K562 (cell line): Measurements from ENCODE around the gene SOX15. TPM values are rescaled to one million over a fixed set of nuclear protein-coding genes. Genes with fewer than 3 reads are reported as not detected.

Experiments
- ARID3B ChIP-seq: fragments of 250-450 bp; sonication (Bioruptor Pico); IDR thresholded peaks from 2 replicates; pipeline ENCODE4 v1.4.0; 2020; ENCODE audit warnings: borderline replicate concordance
- NR4A1 ChIP-seq, 2 experiments: fragments of 250-450 bp in 1 of 2; fragments of 450-650 bp in 1 of 2; sonication (Bioruptor Pico) in 1 of 2; IDR thresholded peaks; 2 replicates each; pipeline versions ENCODE4 v1.4.0 to v1.6.1; 2016 to 2020; ENCODE audit warnings: mild to moderate bottlenecking in 2 of 2, missing compliant biosample characterization in 1 of 2, missing genetic modification characterization in 1 of 2, moderate library complexity in 1 of 2
- RBFOX2 ChIP-seq: fragments of 200-400 bp; formaldehyde crosslinking; IDR thresholded peaks from 2 replicates; pipeline ENCODE4 v1.6.1; 2017; ENCODE audit warnings: low read depth, mild to moderate bottlenecking, low read length, moderate library complexity
- RBM39 ChIP-seq: fragments of 200-400 bp; formaldehyde crosslinking; optimal IDR thresholded peaks from 2 replicates; pipeline ENCODE3; 2018; ENCODE audit warnings: low read depth, low read length
- SMAD4 ChIP-seq: fragments of 250-450 bp; sonication (Bioruptor Pico); conservative IDR thresholded peaks from 2 replicates; pipeline ENCODE4 v1.8.0; 2021; ENCODE audit warnings: inconsistent platforms, mild to moderate bottlenecking, moderate library complexity
- SP2 ChIP-seq: IDR thresholded peaks from 2 replicates; pipeline ENCODE4 v1.6.1; 2011; ENCODE audit warnings: mild to moderate bottlenecking, low read depth, low read length, moderate library complexity; ENCODE audit not compliant: poor library complexity, severe bottlenecking; ENCODE audit errors: extremely low read depth
- THAP12 ChIP-seq: fragments of 250-450 bp; sonication (Bioruptor Pico); IDR thresholded peaks from 2 replicates; pipeline ENCODE4 v1.9.0; 2021; ENCODE audit warnings: mild to moderate bottlenecking, inconsistent platforms
- ZBTB33 ChIP-seq: sonication (generic); formaldehyde crosslinking; IDR thresholded peaks from 2 replicates; pipeline ENCODE4 v1.8.1; 2023; ENCODE audit warnings: mild to moderate bottlenecking, missing genetic modification reagents
- ZNF584 ChIP-seq: fragments of 200-800 bp; sonication (Bioruptor generic); IDR thresholded peaks from 2 replicates; pipeline ENCODE4 v1.6.1; 2016; ENCODE audit warnings: low read depth, mild to moderate bottlenecking, missing genetic modification characterization, missing compliant biosample characterization
- ZNF740 ChIP-seq, 3 experiments: fragments of 200-800 bp in 1 of 3; sonication (Bioruptor generic) in 1 of 3; sonication (generic) in 1 of 3; formaldehyde crosslinking in 1 of 3; IDR thresholded peaks; 2 replicates each; pipeline versions ENCODE4 v1.6.1 to v1.8.0; 2016 to 2022; ENCODE audit warnings: mild to moderate bottlenecking in 2 of 3, missing compliant biosample characterization in 2 of 3, missing genetic modification characterization in 2 of 3, missing genetic modification reagents in 1 of 3
- polyA plus RNA-seq, 8 experiments: library from polyadenylated mRNA; depleted of rRNA in 4 of 8; stranded (reverse) in 5 of 8; unstranded in 3 of 8; fragments of >200 nt; fragmentation: Nextera tagmentation in 2 of 8; fragmentation: Illumina TruSeq in 1 of 8; extraction: Ambion mirVana in 2 of 8; extraction: Trizol in 1 of 8; gene quantifications; 2 replicates each; pipeline versions ENCODE4 v1.2.1 to v1.2.3, GENCODE V29; 2011 to 2014; ENCODE audit warnings: inconsistent platforms in 1 of 8, missing spikeins in 1 of 8
- total RNA-seq, 7 experiments: library from RNA; depleted of rRNA in 6 of 7; stranded (reverse); fragments of >200 nt in 6 of 7; fragmentation: Illumina TruSeq in 2 of 7; extraction: Trizol in 2 of 7; gene quantifications; 2 replicates each; pipeline versions ENCODE4 v1.2.1 to v1.2.3, GENCODE V29; 2011 to 2021; ENCODE audit warnings: low replicate concordance in 1 of 7

The SOX15 gene
- total and polyA plus RNA-seq, 9 of the 15 experiments (the other 6 are each of a cell fraction or from before 2014, with no cell fraction given) = 0.07 to 0.33 (median 0.19) TPM; not detected in 5

GRCh38 chr17:7589204-7589868 lies 558 bp downstream of the SOX15 start (continued):
- TF ChIP-seq THAP12 (CRISPR knock-in tag) (no peak), ZBTB33 (peak; percentile 93), NR4A1 (CRISPR knock-in tag; IDR thresholded peaks at IDR 0.05) (no peak), NR4A1 (tag; IDR thresholded peaks at IDR 0.05) (no peak), SMAD4 (CRISPR knock-in tag) (no peak), ARID3B (no peak), ZNF584 (CRISPR knock-in tag) (no peak), SP2 (no peak), RBFOX2 (peak; percentile 34), ZNF740 (CRISPR knock-in tag; IDR thresholded peaks at IDR 0.05) (no peak), ZNF740 (tag; IDR thresholded peaks at IDR 0.05) (no peak), RBM39 (no peak)
